Tibial artery (tissue), 4 donors: ENCODE measurements around the gene FAM234A.
"Not testable (repeated sequence)": the region's sequence is repeated elsewhere in the genome, so short reads cannot be mapped to it uniquely, and the experiment has no call there.

Experiments used
- DNase-seq, 2 donors: peaks; one replicate each; pipeline ENCODE4 v3.0.0-alpha.2; 2019
- H3K27ac ChIP-seq, 2 donors: fragments of 200-600 bp; sonication (generic) in 1 of 2; 1 replicate in 1 of 2; 2 replicates in 1 of 2; pipeline ENCODE4 v1.5.1; 2018 to 2019; ENCODE audit warnings: mild to moderate bottlenecking in 1 of 2
- H3K27me3 ChIP-seq, 2 donors: fragments of 200-600 bp; sonication (generic) in 1 of 2; one replicate each; pipeline versions ENCODE4 v1.5.1 to v1.6.0; 2016 to 2019
- H3K36me3 ChIP-seq, 3 donors: fragments of 200-600 bp; sonication (generic) in 2 of 3; one replicate each; pipeline ENCODE4 v1.5.1; 2016 to 2019; ENCODE audit warnings: mild to moderate bottlenecking in 2 of 3
- H3K4me1 ChIP-seq, 4 donors: fragments of 200-600 bp; sonication (generic) in 2 of 4; 1 replicate in 3 of 4; 2 replicates in 1 of 4; pipeline ENCODE4 v1.5.1; 2016 to 2019
- H3K4me3 ChIP-seq, 2 donors: fragments of 200-600 bp; sonication (generic) in 1 of 2; 1 replicate in 1 of 2; 2 replicates in 1 of 2; pipeline ENCODE4 v1.5.1; 2018 to 2019; ENCODE audit warnings: mild to moderate bottlenecking in 2 of 2
- H3K9me3 ChIP-seq, 3 donors: fragments of 200-600 bp; sonication (generic) in 1 of 3; one replicate each; pipeline ENCODE4 v1.5.1; 2016 to 2019
- CTCF ChIP-seq, 2 experiments: fragments of 200-600 bp in 1 of 2; fragments of 450-650 bp in 1 of 2; IDR thresholded peaks; one replicate each; pipeline ENCODE4 v1.5.1; 2017 to 2019; ENCODE audit warnings: antibody characterized with exemption in 2 of 2, mild to moderate bottlenecking in 1 of 2, moderate library complexity in 1 of 2
- intact Hi-C: fragments of 100-400 bp; cut with DNase I; formaldehyde crosslinking; loops from one replicate; pipeline ENCODE4 v1.15.0; 2023; ENCODE audit warnings: low total_unique reads

Gene FAM234A

GRCh38 chr16:252366-253337, 18.0 kb downstream of the FAM234A start:
- peaks cover 33 to 83% (median 33%) of the 10 kb centered on the region in 3 donors for H3K36me3 ChIP-seq
- no peaks in the 10 kb centered on the region for H3K9me3 ChIP-seq
- intact Hi-C loops: no loop called here
- no peak overlapping the region for H3K4me3 ChIP-seq
- DNase-seq: no peak
- H3K27me3 ChIP-seq: no peaks in the 10 kb centered on the region
- no peaks in the 10 kb centered on the region for H3K4me1 ChIP-seq
- TF ChIP-seq CTCF (IDR thresholded peaks at IDR 0.05): no peak
- no peak overlapping the region for H3K27ac ChIP-seq

GRCh38 chr16:253833-254232, 19.2 kb downstream of the FAM234A start:
- no peaks in the 10 kb centered on the region for H3K9me3 ChIP-seq
- no peaks in the 10 kb centered on the region for H3K27me3 ChIP-seq
- no peak overlapping the region for H3K27ac ChIP-seq
- TF ChIP-seq CTCF (IDR thresholded peaks at IDR 0.05): no peak
- H3K4me1 ChIP-seq: no peaks in the 10 kb centered on the region
- H3K36me3 ChIP-seq: peaks cover 33 to 81% (median 33%) of the 10 kb centered on the region in 3 donors
- intact Hi-C loops: no loop called here
- no peak for DNase-seq
- no peak overlapping the region for H3K4me3 ChIP-seq

GRCh38 chr16:254461-254860, 19.8 kb downstream of the FAM234A start:
- Histone ChIP-seq H3K36me3 (peaks cover 33 to 83% (median 37%) of the 10 kb centered on the region in 3 donors), H3K4me1 (no peaks in the 10 kb centered on the region), H3K4me3 (no peak overlapping the region), H3K9me3 (no peaks in the 10 kb centered on the region), H3K27me3 (no peaks in the 10 kb centered on the region), H3K27ac (no peak overlapping the region)
- no peak for DNase-seq
- intact Hi-C loops: no loop called here
- no peak for TF ChIP-seq CTCF (IDR thresholded peaks at IDR 0.05)

- TF ChIP-seq CTCF (IDR thresholded peaks at IDR 0.05): no peak
- Histone ChIP-seq H3K4me1 (no peaks in the 10 kb centered on the region), H3K36me3 (peaks cover 40 to 83% (median 45%) of the 10 kb centered on the region in 3 donors), H3K4me3 (no peak overlapping the region), H3K27me3 (no peaks in the 10 kb centered on the region), H3K9me3 (no peaks in the 10 kb centered on the region), H3K27ac (no peak overlapping the region)
- DNase-seq: no peak
- intact Hi-C loops: no loop called here
Observed at GRCh38 chr16:255183-255582, 20.6 kb downstream of the FAM234A start.

- H3K27me3 ChIP-seq, H3K9me3 ChIP-seq, DNase-seq, intact Hi-C loops, H3K27ac ChIP-seq, H3K4me3 ChIP-seq, H3K4me1 ChIP-seq: not testable (repeated sequence)
- H3K36me3 ChIP-seq: peaks cover 52 to 90% (median 70%) of the 10 kb centered on the region in 3 donors
Observed at GRCh38 chr16:258091-258490, 23.5 kb downstream of the FAM234A start.

GRCh38 chr16:259226-259625, 24.6 kb downstream of the FAM234A start:
- no peak overlapping the region for H3K27ac ChIP-seq
- no peak for TF ChIP-seq CTCF (IDR thresholded peaks at IDR 0.05)
- peaks cover 56 to 90% (median 71%) of the 10 kb centered on the region in 3 donors for H3K36me3 ChIP-seq
- DNase-seq: no peak
- H3K4me1 ChIP-seq: no peaks in the 10 kb centered on the region
- intact Hi-C loops: no loop called here
- H3K9me3 ChIP-seq: no peaks in the 10 kb centered on the region
- H3K27me3 ChIP-seq: no peaks in the 10 kb centered on the region
- H3K4me3 ChIP-seq: no peak overlapping the region
